HG03135 (cell line): ENCODE data around the gene BRCA1.
"Not testable (repeated sequence)": the region's sequence is repeated elsewhere in the genome, so short reads cannot be mapped to it uniquely, and the experiment has no call there.

ENCODE experiments used
- ATAC-seq: cut with Tn5 transposase; IDR thresholded peaks from one replicate; pipeline ENCODE4 v1.9.1; 2021; ENCODE audit warnings: mild to moderate bottlenecking, moderate library complexity; ENCODE audit not compliant: unreplicated experiment

Gene BRCA1

DNA sequence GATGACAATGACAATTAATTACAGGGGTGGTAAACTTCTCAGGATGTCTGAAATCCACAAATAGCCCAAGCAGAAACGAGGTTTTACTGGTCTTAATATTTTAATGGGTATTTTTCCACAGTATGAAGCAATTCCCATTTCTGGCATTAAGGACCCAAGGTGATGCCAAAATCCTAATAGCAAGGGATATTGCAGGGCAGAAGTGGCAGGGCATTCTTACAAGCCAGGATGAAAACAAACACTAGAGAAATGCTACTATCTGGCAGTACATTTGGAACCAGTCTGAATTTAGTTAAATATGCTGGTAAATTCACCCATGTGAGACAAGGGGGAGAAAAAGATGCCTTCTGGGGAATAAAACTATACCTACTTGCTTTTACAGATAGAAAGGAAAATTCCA is 54.9 kb downstream of the BRCA1 start:
- ATAC-seq, result no peak

DNA sequence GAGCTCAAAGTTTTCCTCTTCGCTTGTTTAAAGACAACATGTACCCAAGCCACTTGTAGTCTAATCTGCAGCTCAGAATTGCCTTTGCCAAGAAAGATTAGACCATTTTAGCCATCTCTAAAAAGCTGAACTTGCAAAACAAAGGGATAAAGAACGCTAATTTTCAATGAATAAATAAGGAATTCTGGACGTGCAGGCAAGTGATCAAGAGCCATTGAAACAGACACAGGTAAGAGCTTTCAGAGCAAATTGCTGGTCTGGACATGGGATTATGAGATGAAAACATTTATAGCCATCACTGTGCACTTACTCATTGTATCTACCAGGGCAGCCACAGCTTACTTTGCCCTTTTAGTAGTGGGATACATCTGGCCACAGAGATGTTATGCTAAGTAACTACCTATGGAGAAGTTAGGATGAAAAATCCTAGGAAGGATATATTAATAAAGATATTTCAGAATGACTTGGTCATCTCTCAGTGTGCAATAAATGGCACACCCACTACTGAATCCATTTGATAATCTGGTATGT is 55.7 kb downstream of the BRCA1 start:
- no peak for ATAC-seq

DNA sequence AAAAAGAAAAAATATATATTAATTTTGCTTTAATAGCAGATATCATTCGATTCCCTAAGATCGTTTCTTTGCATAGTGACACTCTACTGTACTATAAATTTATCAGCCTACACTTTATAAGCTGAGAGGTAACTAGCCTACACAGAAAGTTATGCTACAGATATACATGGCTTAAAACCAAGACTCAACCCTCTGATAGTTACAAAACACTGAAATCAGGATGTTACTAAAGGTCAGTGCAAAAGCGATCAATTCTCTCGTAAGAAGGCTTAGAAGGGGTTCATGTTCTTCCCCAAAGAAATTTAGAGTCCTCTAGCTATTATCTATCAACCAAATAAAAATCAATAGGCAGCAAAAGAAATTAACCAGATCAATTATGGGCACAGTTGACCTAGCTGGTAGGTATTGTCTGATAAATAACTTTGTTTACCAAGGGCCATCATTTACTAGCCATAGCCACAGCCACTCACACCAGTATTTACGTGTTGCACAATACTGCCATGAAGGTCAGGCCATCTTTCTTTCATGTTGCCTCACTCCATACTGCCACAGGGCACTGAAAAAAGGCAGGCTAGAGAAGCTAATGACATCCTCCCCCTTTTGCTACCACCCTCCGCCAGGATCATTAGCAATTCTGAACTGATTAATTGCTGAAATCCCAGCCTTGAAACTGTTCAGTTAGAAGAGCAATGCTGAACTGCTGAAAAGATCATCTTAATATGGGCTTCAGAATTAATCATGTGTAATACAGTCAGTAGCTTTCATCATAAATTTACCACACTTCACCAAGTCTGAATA is 56.4 kb downstream of the BRCA1 start:
- ATAC-seq, result no peak

DNA sequence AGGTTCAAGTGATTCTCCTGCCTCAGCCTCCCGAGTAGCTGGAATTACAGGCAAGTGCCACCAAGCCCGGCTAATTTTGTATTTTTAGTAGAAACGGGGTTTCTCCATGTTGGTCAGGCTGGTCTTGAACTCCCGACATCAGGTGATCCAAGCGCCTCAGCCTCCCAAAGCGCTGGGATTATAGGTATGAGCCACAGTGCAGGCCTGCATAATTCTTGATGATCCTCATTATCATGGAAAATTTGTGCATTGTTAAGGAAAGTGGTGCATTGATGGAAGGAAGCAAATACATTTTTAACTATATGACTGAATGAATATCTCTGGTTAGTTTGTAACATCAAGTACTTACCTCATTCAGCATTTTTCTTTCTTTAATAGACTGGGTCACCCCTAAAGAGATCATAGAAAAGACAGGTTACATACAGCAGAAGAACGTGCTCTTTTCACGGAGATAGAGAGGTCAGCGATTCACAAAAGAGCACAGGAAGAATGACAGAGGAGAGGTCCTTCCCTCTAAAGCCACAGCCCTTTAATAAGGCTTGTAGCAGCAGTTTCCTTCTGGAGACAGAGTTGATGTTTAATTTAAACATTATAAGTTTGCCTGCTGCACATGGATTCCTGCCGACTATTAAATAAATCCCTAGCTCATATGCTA is 62.1 kb downstream of the BRCA1 start:
- ATAC-seq, result no peak

DNA sequence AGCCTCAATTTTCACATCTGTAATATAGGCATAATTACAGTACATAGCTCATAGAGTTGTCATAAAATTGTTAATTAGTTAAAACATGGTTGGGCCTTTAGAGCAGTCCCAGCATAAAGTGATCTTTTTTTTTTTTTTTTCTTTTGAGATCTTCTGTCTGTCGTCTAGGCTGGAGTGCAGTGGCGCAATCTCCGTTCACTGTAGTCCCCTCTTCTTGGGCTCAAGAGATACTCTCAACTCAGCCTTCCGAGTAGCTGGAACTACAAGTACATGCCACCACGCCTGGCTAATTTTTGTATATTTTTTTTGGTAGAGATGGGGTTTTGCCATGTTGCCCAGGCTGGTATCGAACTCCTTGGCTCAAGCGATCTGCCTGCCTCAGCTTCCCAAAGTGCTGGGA is 69.1 kb downstream of the BRCA1 start:
- no peak for ATAC-seq

DNA sequence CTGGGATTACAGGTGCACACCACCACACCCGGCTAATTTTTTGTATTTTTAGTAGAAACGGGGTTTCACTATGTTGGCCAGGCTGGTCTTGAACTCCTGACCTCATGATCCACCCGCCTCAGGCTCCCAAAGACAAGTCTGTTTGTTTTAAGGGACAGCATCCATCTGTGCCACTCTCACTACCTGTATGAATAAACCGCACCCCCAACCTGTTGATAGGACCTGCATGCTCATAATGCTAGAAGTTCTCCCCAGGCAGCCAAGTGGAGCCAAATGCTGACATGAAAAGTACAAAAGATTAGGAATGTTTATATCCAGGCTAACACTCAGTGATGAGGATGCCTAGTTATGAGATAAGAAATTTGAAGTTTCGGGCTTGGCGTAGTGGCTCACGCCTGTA is 72.2 kb downstream of the BRCA1 start:
- not testable (repeated sequence) for ATAC-seq

DNA sequence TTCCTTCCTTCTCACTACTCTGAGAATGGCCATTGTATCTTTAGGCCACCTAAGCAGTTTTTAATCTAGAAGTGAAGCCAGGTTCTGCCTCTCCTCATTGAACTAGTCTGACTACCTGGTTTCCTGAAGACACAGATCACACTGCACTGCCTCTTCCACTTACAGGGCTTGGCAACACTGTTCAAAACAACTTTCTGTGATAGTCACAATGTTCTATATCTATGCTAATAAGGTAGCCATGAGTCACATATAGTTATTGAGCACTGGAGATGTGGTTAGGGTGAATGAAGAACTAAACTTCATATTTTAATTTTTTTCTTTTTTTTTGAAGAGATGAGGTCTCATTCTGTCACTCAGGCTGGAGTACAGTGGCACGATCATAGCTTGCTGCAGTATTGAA is 73.2 kb downstream of the BRCA1 start:
- no peak for ATAC-seq

DNA sequence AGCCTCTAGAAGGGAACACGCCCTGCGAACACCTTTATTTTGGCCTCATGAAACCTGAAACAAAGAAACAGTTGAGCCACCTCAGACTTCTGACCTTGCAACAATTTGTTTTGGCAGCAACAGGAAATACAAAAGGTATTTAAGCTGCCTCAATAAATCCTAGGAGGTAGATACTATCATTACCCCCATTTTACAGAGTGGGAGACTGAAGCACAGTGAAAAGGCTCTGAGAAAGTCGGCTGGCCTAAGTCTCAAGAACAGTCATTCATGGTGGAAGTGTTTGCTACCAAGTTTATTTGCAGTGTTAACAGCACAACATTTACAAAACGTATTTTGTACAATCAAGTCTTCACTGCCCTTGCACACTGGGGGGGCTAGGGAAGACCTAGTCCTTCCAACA is 81.1 kb downstream of the BRCA1 start:
- ATAC-seq, result no peak

DNA sequence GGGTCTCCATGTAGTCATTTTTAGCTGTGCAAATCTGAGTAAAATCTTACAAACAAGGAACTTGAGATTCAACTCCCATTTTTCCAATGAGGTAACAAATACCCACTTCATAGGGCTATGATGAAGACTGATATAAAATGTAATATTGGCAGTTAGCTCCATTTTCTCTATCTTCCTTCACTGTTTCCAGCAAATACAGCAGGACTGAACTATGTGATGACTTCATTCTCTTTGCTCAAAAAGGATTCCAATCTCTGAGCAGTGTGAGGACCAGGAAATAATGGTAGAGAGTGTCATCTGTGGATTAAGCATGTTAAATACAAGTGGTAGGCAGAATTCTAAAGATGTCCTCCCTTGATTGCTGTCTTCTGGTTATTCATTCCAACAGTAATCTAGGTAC is 81.9 kb downstream of the BRCA1 start:
- ATAC-seq, result no peak

DNA sequence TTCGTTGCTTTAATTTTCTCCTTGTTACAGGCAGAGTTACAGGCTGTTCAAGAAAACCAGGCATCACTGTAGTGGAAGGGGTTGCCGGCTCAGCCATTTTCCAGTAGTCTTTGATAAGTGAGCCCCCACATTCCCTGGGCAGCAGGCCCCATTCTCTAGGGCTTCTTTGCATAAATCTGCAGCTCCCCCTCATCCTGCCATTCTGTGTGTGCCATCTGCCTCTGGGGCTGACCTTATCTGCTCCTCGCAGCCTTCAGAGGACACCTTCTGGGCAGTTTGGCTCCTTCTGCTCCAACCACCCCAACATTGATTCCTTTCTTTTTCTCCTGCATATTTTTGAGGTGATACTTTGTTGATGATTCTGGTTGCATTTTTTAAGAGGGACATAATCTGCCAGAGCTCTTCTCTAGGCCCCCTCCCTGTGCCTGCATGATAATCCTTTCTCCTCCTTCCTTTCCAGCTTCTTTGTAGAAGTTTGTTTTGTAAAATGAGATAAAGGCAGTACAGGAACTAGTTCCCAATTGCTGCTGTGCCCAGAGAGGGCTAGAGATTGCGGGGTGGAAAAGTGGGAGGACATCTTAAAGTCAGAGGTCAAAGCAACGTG is 83.0 kb downstream of the BRCA1 start:
- ATAC-seq, result no peak

DNA sequence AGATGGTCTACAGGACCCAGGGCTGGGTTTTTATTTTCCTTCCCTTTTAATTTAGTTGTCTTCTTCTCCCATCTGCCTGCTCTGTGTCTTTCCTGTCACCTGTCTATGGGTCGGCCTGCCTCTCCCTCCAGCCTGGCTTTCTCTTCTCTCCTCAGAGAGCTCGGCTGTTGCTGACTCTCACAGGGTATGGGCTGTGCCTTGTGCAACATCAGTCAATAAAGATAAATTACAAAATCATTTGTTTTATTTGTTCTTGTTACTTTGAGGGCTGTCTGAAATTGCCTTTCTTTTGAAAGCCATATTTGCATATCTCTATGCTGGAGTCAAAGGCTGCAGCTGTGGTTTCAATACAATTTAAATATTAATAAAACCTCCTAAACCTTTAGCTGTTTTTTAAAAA is 84.5 kb downstream of the BRCA1 start:
- ATAC-seq, result no peak

DNA sequence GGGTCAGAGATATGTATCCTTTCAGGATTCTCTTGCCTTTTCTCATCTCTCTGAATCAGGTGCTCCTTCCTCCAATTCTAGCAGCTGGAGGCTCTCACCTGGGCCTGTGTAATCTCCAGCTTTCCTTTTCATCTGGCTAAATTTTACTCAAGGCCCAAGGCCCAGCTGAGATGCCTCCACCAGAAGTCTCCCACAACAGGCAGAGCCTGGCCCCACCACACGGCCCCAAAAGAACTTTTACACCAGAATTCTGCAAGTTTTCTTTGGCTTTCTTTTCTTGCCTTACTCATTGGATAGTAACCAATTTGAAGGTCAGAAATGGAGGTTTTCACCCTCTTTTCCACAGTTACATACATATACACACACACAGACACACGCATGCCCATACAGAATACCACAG is 85.5 kb downstream of the BRCA1 start:
- no peak for ATAC-seq

DNA sequence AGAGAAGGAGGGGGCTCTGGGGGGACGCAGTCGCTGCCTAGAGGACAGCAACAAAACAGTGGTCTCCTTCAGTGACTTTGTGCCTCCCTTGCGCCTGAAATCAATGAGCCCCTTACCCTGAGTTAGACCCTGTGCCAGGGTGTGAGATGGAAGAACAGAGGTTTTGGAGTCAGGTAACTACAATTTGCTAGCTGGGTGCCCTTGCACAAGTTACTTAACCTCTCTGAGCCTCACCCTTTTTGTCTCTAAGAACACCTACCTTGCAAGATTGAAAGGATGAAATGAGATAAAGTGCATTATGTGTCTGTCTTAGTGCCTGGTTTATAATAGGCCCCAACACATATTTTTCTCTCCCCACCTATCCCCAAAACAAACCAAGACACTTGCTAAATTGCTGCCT is 90.3 kb downstream of the BRCA1 start:
- ATAC-seq, result no peak

DNA sequence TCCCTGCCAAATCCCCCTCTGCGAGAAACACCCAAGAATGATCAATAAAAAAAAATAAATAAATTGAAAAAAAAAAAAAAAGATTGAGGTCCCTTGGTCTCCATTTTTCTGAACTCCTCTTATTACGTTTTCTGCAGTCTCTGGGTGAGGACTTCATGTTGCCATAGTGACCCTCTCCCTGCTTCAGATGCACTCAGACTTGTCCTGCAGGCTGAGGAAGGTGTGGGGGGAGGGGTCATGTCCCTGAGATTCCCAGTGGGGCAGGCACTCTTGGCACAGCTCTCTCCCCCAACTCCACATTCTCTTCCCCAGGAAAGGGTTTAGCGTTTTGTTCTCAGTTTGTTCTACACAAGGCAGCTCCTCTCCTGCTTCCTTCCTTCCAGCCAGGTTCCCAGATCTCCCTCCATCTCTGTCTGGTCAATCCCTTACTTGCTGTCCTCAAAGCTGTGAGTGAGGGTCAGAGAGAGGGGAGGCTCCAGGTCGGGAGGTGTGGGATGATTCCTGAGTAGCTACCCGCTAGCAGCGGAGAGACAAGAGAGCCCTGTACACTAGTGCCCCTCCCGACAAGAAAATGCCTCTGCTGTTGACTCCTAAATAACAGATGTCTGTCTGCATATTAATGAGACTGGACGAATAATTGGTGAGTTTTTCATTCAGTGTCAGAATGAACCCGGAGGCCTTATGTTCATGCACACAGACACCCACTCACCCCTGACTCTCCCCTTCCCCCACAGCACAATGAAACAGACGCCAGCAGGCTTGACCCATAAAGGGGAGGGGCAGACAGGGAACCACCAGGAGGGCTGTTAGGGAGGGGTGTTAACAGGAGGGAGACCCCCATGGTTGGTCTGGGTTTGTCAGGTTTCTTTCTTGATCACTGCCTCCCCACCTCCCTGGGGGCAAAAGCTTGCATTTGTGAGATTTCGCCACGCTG is 90.9 kb downstream of the BRCA1 start:
- ATAC-seq, result no peak

DNA sequence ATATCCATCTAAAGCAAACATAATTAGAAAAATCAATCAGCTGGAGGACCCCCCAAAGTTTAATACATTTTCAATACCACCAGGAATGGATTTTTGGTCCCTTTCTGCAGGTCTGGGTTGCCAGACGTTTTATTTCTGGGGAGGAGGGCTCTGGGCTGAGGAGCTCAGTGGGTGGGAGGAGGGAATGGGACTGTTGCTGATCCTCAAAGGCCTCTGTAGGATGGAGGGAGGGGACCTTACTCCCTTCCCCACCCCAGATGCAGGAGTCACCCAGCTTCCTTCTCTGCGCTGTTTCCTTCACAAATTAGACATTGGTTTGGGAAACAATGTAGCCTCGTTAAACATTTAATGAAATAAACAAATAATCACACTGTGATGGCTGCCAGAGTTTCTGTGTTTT is 93.5 kb downstream of the BRCA1 start:
- no peak for ATAC-seq

DNA sequence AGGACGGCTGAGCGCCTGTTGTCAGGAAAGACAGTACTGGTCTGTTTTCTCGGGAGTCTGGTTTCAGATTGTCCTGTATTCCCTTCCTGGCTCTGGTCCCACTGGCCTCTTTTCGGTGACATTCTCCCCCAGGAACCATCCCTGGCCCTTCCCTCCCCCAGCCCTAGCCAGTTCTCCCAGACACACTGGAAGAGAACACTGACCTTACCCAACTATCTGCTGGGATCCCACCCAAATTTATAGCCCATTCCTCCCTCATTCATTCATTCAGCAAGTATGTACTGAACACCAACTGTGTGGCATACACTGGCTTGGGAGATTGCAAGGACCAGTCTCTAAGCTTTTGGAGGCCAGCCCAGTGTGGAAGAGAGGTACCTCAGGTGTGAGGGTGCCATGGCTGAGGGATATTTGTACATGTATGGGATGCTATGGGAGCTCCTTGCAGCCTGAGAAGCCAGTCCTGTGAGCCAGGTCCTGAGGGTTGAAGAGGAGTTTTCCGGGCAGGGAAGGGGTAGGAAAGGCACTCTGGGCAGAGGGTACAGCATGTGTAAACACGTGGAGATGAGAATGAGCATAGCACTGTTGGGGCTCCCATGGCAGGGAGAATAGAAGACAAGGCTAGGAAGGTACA is 94.9 kb downstream of the BRCA1 start:
- ATAC-seq, result no peak

DNA sequence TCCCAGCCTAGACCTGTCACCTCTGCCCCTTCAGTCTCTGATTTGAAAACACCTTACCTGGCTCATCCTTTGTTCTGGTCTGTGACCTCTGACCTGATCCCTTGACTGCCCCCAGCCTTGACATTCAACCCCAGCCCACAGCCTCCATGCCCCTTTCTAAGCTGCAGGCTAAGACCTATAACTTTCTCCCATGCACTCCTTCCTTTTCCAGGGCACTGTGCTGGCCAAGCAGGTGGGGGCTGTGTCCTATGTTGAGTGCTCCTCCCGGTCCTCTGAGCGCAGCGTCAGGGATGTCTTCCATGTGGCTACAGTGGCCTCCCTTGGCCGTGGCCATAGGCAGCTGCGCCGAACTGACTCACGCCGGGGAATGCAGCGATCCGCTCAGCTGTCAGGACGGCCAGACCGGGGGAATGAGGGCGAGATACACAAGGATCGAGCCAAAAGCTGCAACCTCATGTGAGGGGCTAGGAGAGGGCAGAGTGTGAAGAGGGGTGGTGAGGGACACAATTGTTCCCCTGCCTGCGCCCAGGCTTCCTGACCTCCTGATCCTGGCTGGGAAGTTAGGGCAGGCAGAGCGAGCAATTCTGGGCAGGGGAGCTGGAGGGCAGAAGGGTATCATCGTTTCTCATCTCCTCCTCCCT is 96.8 kb downstream of the BRCA1 start:
- no peak for ATAC-seq

DNA sequence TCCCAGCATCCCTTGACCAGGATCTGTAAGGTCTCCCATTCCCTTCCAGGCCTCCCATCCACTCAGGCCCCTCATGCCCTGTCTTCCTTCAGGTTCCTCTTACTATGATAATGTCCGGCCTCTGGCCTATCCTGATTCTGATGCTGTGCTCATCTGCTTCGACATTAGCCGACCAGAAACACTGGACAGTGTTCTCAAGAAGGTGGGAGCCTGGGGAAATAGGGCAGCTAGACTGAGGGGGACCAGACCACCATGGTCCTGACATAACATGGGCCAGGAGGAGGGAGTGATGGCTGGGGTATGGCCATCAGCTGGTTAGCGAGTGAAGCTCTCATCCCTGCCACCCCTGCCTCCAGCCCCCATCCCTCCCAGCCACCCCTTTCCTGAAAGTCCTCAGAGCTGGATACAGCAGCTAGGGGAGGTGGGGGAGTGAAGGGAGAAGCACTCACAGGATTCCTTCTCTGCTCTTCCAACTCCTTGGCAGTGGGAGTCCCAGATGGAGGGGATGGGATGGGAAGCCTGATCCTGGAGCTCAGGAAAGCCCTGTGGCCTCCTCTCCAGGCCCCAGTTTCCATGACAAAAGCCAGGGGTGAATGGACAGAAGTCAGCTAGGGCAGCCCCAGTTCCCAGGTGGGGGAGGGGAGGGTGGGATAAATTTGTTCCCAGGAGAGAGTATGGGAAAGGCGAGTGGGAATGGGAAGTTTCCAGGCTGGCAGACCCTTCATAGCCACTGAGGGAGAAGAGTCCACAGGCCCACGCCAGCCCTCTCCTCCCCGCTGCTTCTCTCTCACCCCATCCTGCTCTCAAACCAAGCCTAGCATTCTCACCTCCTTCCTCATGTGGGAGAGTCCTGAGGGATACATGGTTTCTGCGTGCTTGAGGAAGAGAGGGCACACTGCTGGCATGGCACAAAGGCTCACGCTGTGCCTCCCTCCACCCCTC is 97.8 kb downstream of the BRCA1 start:
- ATAC-seq, result no peak

DNA sequence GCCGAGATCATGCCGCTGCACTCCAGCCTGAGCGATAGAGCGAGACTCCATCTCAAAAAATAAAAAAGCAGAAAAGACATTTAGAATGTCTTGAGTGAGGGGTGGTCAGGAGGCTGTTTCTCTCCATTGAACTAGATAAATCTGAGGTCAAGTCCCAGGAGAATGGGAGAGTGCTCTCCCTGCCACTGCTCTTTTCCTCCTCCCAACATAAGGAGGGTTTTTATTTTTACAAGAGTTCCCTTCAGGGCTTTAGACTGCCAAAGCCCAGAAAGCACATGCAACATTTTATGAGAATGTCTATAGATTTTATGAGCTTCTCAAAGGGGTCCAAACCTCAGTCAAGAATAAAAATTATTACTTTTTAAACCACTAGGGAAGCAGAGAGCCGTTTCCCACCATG is 98.6 kb downstream of the BRCA1 start:
- ATAC-seq, result no peak
